Measurements from ENCODE around the gene ARHGAP23. TPM values are rescaled to one million over a fixed set of nuclear protein-coding genes. Genes with fewer than 3 reads are reported as not detected.

Gene ARHGAP23
- polyA plus RNA-seq, 1 donor = 23.6 TPM

DNA sequence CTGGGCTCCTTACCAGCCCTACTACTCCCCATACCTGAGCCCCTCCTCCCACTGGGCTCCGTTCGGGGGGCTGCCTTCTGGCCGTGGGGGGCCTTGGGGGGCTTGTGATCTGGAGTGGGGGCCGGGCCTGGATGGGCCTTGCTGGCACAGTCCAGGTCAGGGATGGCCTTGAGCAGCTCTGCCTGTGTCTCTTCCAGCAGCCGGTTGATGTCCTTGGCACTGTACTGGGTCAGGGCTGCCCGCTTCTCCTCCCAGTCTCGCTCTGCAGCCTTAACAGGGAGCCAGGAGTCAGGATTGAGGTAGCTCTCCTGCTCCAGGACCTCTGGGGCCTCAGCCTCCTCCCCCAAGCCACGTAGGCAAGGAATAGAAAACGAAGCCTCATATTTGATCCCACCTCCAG is 122.9 kb downstream of the ARHGAP23 start:
- WGBS (ENCODE audit: insufficient coverage, low lambda C conversion rate) = no CpG with 5 or more reads among the region's 9 CpGs
- H3K4me3 ChIP-seq (ENCODE audit: low read length) = no peak overlapping the region
- DNase-seq = no peak
- H3K36me3 ChIP-seq (ENCODE audit: control insufficient read depth, insufficient read depth, low read length) = no peaks in the 10 kb centered on the region
- H3K9me3 ChIP-seq (ENCODE audit: control insufficient read depth, low read depth, low read length) = no peaks in the 10 kb centered on the region
- H3K4me1 ChIP-seq (ENCODE audit: control insufficient read depth, insufficient read depth, low read length) = no peaks in the 10 kb centered on the region
- no peak overlapping the region for H3K27ac ChIP-seq (ENCODE audit: low read length)
- no peaks in the 10 kb centered on the region for H3K27me3 ChIP-seq (ENCODE audit: control insufficient read depth, insufficient read depth, low read length)

GRCh38 chr17:38552343-38552742 is 124.1 kb downstream of the ARHGAP23 start:
- no CpG with 5 or more reads among the region's 17 CpGs for WGBS (ENCODE audit: insufficient coverage, low lambda C conversion rate)
- no peaks in the 10 kb centered on the region for H3K27me3 ChIP-seq (ENCODE audit: control insufficient read depth, insufficient read depth, low read length)

GRCh38 chr17:38554430-38555350 is 126.4 kb downstream of the ARHGAP23 start:
- no peak for DNase-seq
- H3K27ac ChIP-seq (ENCODE audit: low read length) = no peak overlapping the region
- 80% methylated on average over 1 of the region's 8 CpGs for WGBS (ENCODE audit: insufficient coverage, low lambda C conversion rate)
- H3K4me1 ChIP-seq (ENCODE audit: control insufficient read depth, insufficient read depth, low read length) = peaks cover 16% of the 10 kb centered on the region
- no peaks in the 10 kb centered on the region for H3K9me3 ChIP-seq (ENCODE audit: control insufficient read depth, low read depth, low read length)
- peaks cover 14% of the 10 kb centered on the region for H3K27me3 ChIP-seq (ENCODE audit: control insufficient read depth, insufficient read depth, low read length)
- H3K36me3 ChIP-seq (ENCODE audit: control insufficient read depth, insufficient read depth, low read length) = no peaks in the 10 kb centered on the region
- no peak overlapping the region for H3K4me3 ChIP-seq (ENCODE audit: low read length)

More at GRCh38 chr17:38552343-38552742, 124.1 kb downstream of the ARHGAP23 start:
- Histone ChIP-seq H3K4me1 (ENCODE audit: control insufficient read depth, insufficient read depth, low read length) (no peaks in the 10 kb centered on the region), H3K9me3 (ENCODE audit: control insufficient read depth, low read depth, low read length) (no peaks in the 10 kb centered on the region), H3K4me3 (ENCODE audit: low read length) (no peak overlapping the region), H3K27ac (ENCODE audit: low read length) (no peak overlapping the region), H3K36me3 (ENCODE audit: control insufficient read depth, insufficient read depth, low read length) (no peaks in the 10 kb centered on the region)
- no peak for DNase-seq

DNA sequence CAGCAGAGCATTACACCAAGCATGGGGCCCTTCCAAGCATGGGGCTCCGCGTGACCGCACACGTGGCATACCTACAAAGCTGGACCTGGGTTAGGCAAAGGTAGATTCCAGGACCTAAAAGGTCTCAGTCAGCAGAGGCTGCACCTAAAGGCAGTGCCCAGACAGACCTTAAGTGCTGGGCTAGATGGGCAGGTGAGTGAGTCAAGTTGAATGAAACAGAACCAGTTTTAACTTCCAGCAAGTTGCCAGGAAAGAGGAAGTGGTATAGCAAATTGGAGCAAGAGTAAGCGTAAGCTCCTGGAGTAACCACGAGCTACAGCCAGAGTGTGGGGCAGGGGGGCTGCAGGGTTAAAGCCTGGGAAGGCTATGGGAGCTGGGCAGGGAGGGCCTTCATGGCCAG is 128.0 kb downstream of the ARHGAP23 start:
- Histone ChIP-seq H3K27ac (ENCODE audit: low read length) (no peak overlapping the region), H3K9me3 (ENCODE audit: control insufficient read depth, low read depth, low read length) (peaks cover 3% of the 10 kb centered on the region), H3K27me3 (ENCODE audit: control insufficient read depth, insufficient read depth, low read length) (peaks cover 30% of the 10 kb centered on the region), H3K36me3 (ENCODE audit: control insufficient read depth, insufficient read depth, low read length) (no peaks in the 10 kb centered on the region), H3K4me3 (ENCODE audit: low read length) (no peak overlapping the region), H3K4me1 (ENCODE audit: control insufficient read depth, insufficient read depth, low read length) (peaks cover 23% of the 10 kb centered on the region)
- DNase-seq = no peak
- WGBS (ENCODE audit: insufficient coverage, low lambda C conversion rate) = no CpG with 5 or more reads among the region's 6 CpGs

GRCh38 chr17:38557396-38557795 is 129.1 kb downstream of the ARHGAP23 start:
- H3K27me3 ChIP-seq (ENCODE audit: control insufficient read depth, insufficient read depth, low read length) = peaks cover 40% of the 10 kb centered on the region
- H3K27ac ChIP-seq (ENCODE audit: low read length) = no peak overlapping the region
- WGBS (ENCODE audit: insufficient coverage, low lambda C conversion rate) = no CpG with 5 or more reads among the region's 6 CpGs
- H3K4me1 ChIP-seq (ENCODE audit: control insufficient read depth, insufficient read depth, low read length) = peaks cover 23% of the 10 kb centered on the region
- peaks cover 3% of the 10 kb centered on the region for H3K9me3 ChIP-seq (ENCODE audit: control insufficient read depth, low read depth, low read length)
- DNase-seq = no peak
- no peak overlapping the region for H3K4me3 ChIP-seq (ENCODE audit: low read length)
- H3K36me3 ChIP-seq (ENCODE audit: control insufficient read depth, insufficient read depth, low read length) = no peaks in the 10 kb centered on the region

DNA sequence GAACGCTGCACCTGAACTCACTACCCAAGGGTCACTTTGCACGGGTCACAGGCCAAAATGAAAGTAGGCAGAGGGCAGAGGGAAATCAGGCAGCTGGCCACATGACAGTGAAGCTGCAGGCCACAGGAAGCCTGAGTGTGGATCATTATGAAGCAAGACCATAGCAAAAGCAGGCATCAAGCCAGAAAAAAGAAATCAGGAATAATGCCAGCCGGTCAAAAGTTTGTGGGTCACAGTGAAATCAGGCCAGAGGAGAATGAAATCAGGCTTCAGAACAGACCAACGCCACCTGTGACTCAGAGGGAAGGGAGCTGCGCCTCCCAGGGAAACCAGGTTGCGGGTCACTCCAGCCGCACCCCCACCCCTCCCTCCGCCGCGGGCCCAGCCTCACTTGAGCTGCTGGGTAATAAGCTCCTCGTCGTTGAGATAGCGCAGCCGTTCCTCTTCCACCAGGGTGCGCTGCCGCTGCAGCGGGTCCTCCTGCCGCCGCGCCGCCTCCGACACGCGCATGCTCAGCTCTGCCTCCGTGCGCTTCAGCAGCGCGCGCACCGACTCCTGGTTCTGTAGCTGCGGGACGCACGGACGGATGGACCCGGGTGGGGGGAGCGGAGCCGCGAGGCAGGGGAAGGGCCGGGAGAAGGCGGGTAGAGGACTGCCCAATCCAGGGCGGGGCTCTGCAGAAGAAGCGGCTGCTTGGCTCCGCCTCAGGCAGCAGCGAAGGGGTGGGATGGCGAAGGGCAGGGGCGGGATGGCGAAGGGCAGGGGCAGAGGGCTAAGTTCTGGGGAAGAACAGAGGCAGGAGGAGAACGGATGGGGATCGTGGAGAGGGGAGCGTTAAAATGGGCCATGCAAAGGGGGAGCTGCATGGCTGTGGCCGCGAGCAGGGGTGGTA is 129.8 kb downstream of the ARHGAP23 start:
- no CpG with 5 or more reads among the region's 52 CpGs for WGBS (ENCODE audit: insufficient coverage, low lambda C conversion rate)
- H3K9me3 ChIP-seq (ENCODE audit: control insufficient read depth, low read depth, low read length) = peaks cover 3% of the 10 kb centered on the region
- H3K27ac ChIP-seq (ENCODE audit: low read length) = no peak overlapping the region
- peaks cover 23% of the 10 kb centered on the region for H3K4me1 ChIP-seq (ENCODE audit: control insufficient read depth, insufficient read depth, low read length)
- H3K27me3 ChIP-seq (ENCODE audit: control insufficient read depth, insufficient read depth, low read length) = peaks cover 47% of the 10 kb centered on the region
- peak; percentile 90 for DNase-seq
- H3K36me3 ChIP-seq (ENCODE audit: control insufficient read depth, insufficient read depth, low read length) = no peaks in the 10 kb centered on the region
- peak overlapping the region; percentile 13 for H3K4me3 ChIP-seq (ENCODE audit: low read length)

DNA sequence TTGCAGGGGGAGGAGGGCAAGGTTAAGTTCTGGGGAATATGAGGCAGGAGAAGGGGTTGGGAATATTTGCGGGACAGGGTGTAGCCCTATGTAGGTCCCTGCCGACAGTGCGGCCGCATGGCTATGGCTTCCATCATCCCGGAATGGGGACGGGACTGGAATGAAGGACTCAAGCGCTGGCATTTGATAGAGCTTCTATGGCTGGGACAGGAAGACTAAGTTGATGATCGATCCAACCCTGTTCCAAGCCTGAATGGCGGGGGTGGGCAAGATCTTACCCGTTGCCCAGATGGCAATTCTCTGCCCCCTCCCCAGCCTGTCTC is 130.4 kb downstream of the ARHGAP23 start:
- H3K27ac ChIP-seq (ENCODE audit: low read length) = no peak overlapping the region
- H3K4me3 ChIP-seq (ENCODE audit: low read length) = no peak overlapping the region
- peaks cover 6% of the 10 kb centered on the region for H3K9me3 ChIP-seq (ENCODE audit: control insufficient read depth, low read depth, low read length)
- no peaks in the 10 kb centered on the region for H3K36me3 ChIP-seq (ENCODE audit: control insufficient read depth, insufficient read depth, low read length)
- H3K4me1 ChIP-seq (ENCODE audit: control insufficient read depth, insufficient read depth, low read length) = peaks cover 23% of the 10 kb centered on the region
- WGBS (ENCODE audit: insufficient coverage, low lambda C conversion rate) = no CpG with 5 or more reads among the region's 10 CpGs
- peak in 1 of 2 donors; percentile 14 for DNase-seq
- peaks cover 53% of the 10 kb centered on the region for H3K27me3 ChIP-seq (ENCODE audit: control insufficient read depth, insufficient read depth, low read length)

DNA sequence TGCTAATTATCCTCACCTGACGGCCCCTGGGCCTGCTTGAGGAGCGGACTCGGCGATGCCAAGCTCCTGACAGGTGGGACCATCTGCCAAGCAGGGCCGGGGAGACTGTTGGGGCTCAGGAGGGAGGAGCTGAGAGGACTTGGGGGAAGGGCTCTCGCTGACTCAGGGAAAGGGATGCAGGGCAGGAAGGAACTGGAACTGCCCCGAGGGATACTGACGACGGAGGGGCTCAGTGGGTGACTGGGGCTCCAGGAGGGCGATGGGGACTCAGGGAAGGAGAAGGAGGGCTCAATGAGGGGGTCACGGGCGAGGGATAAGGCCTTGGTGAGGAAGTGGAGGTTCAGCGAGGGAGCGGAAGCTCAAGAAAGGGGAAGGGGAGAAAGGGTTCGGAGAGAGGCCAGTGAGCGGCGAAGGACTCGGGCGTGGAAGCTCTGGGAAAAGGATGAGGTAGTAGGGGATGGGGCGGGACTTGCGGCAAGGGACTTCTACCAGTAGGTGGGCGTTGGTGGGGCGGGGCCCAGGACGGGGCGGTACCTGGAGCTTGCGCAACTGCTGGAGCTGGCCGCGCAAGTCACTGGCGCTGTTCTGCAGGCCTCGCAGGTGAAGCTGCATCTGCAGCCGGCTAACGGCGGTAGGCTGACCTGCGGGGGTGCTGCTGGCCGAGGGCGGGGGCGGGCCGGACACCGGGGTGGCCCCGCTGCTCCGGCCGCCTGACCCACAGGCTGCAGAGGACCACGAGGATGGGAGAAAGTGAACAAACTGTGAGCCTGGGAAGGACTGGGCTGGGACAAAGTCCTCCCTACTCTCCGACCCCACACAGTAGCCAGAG is 131.0 kb downstream of the ARHGAP23 start:
- no peaks in the 10 kb centered on the region for H3K36me3 ChIP-seq (ENCODE audit: control insufficient read depth, insufficient read depth, low read length)
- DNase-seq = peak; percentile 89 to 92
- H3K27me3 ChIP-seq (ENCODE audit: control insufficient read depth, insufficient read depth, low read length) = peaks cover 59% of the 10 kb centered on the region
- H3K9me3 ChIP-seq (ENCODE audit: control insufficient read depth, low read depth, low read length) = peaks cover 6% of the 10 kb centered on the region
- H3K27ac ChIP-seq (ENCODE audit: low read length) = no peak overlapping the region
- peak overlapping the region; percentile 11 for H3K4me3 ChIP-seq (ENCODE audit: low read length)
- peaks cover 23% of the 10 kb centered on the region for H3K4me1 ChIP-seq (ENCODE audit: control insufficient read depth, insufficient read depth, low read length)
- WGBS (ENCODE audit: insufficient coverage, low lambda C conversion rate) = 0% methylated on average over 6 of the region's 44 CpGs

DNA sequence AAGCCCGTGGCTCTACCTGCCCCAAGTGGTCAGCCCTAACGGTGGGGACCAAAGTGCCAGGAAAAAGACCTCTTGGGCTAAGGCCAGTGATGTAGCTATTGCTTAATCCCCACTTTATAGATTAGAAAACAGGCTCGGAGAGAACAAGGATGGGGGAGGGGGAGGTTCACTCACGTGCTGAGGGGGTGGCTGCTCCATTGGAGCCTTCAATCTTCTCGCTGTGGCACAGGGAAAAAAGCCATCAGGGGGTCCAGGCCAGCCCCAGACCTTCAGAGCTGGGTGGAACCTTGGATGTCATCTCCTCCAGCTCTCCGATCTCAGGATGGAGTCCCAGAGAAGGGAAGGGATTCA is 131.6 kb downstream of the ARHGAP23 start:
- Histone ChIP-seq H3K36me3 (ENCODE audit: control insufficient read depth, insufficient read depth, low read length) (no peaks in the 10 kb centered on the region), H3K27ac (ENCODE audit: low read length) (no peak overlapping the region), H3K9me3 (ENCODE audit: control insufficient read depth, low read depth, low read length) (peaks cover 6% of the 10 kb centered on the region), H3K4me1 (ENCODE audit: control insufficient read depth, insufficient read depth, low read length) (peaks cover 23% of the 10 kb centered on the region), H3K4me3 (ENCODE audit: low read length) (no peak overlapping the region), H3K27me3 (ENCODE audit: control insufficient read depth, insufficient read depth, low read length) (peaks cover 65% of the 10 kb centered on the region)
- DNase-seq = no peak
- no CpG with 5 or more reads among the region's 6 CpGs for WGBS (ENCODE audit: insufficient coverage, low lambda C conversion rate)
